Ishikawa (cell line): ENCODE measurements around the gene NGFR.

Source experiments
- CEBPB ChIP-seq: IDR thresholded peaks from 2 replicates; pipeline ENCODE4 v1.6.1; 2012
- CREB1 ChIP-seq: IDR thresholded peaks from 2 replicates; pipeline ENCODE4 v1.6.1; 2012; ENCODE audit warnings: low read depth
- EGR1 ChIP-seq: IDR thresholded peaks from 2 replicates; pipeline ENCODE4 v1.6.1; 2012
- EP300 ChIP-seq: IDR thresholded peaks from 2 replicates; pipeline ENCODE4 v1.6.1; 2012; ENCODE audit warnings: borderline replicate concordance
- NFIC ChIP-seq: IDR thresholded peaks from 2 replicates; pipeline ENCODE4 v1.6.1; 2012
- RAD21 ChIP-seq: IDR thresholded peaks from 2 replicates; pipeline ENCODE4 v1.6.1; 2012; ENCODE audit warnings: low read depth
- TAF1 ChIP-seq: IDR thresholded peaks from 2 replicates; pipeline ENCODE4 v1.6.1; 2012; ENCODE audit warnings: low read depth, mild to moderate bottlenecking
- TEAD4 ChIP-seq: IDR thresholded peaks from 2 replicates; pipeline ENCODE4 v1.6.1; 2012
- YY1 ChIP-seq: IDR thresholded peaks from 2 replicates; pipeline ENCODE4 v1.6.1; 2012; ENCODE audit warnings: low read depth
- TF ChIP-seq, protein P1 (sequence below): IDR thresholded peaks from 2 replicates; pipeline ENCODE4 v1.6.1; 2012
- TF ChIP-seq, protein P2 (sequence below): IDR thresholded peaks from 2 replicates; pipeline ENCODE4 v1.6.1; 2012; ENCODE audit warnings: low read depth, mild to moderate bottlenecking
- TF ChIP-seq, protein P3 (sequence below): IDR thresholded peaks from 2 replicates; pipeline ENCODE4 v1.6.1; 2012

DNA sequence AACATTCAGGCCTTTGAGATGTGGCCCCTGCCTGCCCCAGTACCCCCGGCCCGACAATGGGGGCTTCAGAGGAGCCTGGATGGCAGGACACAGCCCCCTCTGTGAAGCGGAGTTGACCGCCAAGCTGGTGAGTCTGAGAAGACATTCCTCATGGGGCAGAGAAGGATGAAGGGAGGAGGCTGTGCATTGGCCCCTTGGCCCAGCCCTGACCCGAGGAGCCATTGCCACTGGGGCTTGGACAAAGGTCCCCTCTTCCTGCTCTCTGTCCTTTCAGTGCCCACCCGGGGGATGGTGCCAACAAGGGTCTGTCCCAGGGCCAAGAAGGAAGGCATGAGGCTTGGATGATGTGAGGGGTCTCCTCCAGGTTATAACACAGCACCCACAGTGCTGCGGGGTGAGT lies 49.5 kb upstream of the NGFR start:
- no peak for TF ChIP-seq YY1
- TF ChIP-seq EP300, result no peak
- TF ChIP-seq RAD21, result no peak
- no peak for TF ChIP-seq CEBPB
- TF ChIP-seq TEAD4, result no peak
- no peak for TF ChIP-seq EGR1
- TF ChIP-seq, protein P1, sequence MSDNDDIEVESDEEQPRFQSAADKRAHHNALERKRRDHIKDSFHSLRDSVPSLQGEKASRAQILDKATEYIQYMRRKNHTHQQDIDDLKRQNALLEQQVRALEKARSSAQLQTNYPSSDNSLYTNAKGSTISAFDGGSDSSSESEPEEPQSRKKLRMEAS, result no peak
- TF ChIP-seq, protein P2, sequence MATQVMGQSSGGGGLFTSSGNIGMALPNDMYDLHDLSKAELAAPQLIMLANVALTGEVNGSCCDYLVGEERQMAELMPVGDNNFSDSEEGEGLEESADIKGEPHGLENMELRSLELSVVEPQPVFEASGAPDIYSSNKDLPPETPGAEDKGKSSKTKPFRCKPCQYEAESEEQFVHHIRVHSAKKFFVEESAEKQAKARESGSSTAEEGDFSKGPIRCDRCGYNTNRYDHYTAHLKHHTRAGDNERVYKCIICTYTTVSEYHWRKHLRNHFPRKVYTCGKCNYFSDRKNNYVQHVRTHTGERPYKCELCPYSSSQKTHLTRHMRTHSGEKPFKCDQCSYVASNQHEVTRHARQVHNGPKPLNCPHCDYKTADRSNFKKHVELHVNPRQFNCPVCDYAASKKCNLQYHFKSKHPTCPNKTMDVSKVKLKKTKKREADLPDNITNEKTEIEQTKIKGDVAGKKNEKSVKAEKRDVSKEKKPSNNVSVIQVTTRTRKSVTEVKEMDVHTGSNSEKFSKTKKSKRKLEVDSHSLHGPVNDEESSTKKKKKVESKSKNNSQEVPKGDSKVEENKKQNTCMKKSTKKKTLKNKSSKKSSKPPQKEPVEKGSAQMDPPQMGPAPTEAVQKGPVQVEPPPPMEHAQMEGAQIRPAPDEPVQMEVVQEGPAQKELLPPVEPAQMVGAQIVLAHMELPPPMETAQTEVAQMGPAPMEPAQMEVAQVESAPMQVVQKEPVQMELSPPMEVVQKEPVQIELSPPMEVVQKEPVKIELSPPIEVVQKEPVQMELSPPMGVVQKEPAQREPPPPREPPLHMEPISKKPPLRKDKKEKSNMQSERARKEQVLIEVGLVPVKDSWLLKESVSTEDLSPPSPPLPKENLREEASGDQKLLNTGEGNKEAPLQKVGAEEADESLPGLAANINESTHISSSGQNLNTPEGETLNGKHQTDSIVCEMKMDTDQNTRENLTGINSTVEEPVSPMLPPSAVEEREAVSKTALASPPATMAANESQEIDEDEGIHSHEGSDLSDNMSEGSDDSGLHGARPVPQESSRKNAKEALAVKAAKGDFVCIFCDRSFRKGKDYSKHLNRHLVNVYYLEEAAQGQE, result no peak
- TF ChIP-seq TAF1, result no peak
- TF ChIP-seq, protein P3, sequence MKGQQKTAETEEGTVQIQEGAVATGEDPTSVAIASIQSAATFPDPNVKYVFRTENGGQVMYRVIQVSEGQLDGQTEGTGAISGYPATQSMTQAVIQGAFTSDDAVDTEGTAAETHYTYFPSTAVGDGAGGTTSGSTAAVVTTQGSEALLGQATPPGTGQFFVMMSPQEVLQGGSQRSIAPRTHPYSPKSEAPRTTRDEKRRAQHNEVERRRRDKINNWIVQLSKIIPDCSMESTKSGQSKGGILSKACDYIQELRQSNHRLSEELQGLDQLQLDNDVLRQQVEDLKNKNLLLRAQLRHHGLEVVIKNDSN, result no peak
- TF ChIP-seq CREB1, result no peak
- TF ChIP-seq NFIC, result no peak
